ENCODE data around the gene GRK4. TPM values are rescaled to one million over a fixed set of nuclear protein-coding genes. Genes with fewer than 3 reads are reported as not detected.

GRK4 gene
- total RNA-seq, 1 experiment from 2014 or later = 3.7 TPM

DNA sequence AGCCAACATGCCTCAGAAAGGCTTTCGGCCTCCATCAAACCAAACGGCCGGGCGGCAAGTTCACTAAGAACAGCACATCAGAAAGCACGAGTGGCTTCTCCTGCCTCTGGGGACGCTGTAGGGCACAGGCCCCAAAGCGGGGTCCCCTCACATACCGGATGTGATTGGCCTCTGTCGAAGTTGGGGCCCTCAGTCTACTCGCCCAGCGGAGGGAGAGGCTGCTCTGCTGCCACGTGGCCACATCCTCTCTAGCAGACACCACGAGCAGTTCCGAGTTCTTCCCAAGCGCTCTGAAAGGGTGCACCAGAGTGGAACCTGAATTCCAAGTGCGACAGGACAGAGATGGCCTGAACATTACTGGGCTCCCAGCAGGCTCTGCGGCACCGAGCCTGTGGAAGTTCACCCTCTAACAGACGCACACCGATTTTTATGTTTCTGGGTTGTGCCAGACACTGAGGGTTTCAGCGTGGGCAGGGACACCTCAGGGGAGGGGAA, 21.3 kb upstream of the GRK4 start:
- DNase-seq (no peak), ATAC-seq (no peak)
- intact Hi-C loops (cut with micrococcal nuclease) = no loop called here
- no peak overlapping the region for H3K9ac ChIP-seq (ENCODE audit: low read length)
- no peaks in the 10 kb centered on the region for H3K9me3 ChIP-seq (ENCODE audit: low read length)
- H3K4me3 ChIP-seq (ENCODE audit: low read length) = no peak overlapping the region
- ChIA-PET POLR2A (ENCODE audit: unreplicated experiment) (no interaction called here), CTCF (no interaction called here)
- no peak overlapping the region for H3K4me2 ChIP-seq (ENCODE audit: low read length)
- H3F3A ChIP-seq (ENCODE audit: low read length, unreplicated experiment) = no peaks in the 10 kb centered on the region
- peaks cover 29% of the 10 kb centered on the region for H3K36me3 ChIP-seq (ENCODE audit: low read depth, low read length)
- H3K27ac ChIP-seq (ENCODE audit: low read length) = no peak overlapping the region
- no peaks in the 10 kb centered on the region for H3K27me3 ChIP-seq (ENCODE audit: low read length)
- no peaks in the 10 kb centered on the region for H3K9me2 ChIP-seq (replicated peaks; ENCODE audit: low read length)
- no TSS peak for BruUV-seq (replicated peaks)
- TF ChIP-seq EZH2 (IDR thresholded peaks at IDR 0.05; ENCODE audit: low read length, unreplicated experiment) = no peak
- TF ChIP-seq, protein P1, sequence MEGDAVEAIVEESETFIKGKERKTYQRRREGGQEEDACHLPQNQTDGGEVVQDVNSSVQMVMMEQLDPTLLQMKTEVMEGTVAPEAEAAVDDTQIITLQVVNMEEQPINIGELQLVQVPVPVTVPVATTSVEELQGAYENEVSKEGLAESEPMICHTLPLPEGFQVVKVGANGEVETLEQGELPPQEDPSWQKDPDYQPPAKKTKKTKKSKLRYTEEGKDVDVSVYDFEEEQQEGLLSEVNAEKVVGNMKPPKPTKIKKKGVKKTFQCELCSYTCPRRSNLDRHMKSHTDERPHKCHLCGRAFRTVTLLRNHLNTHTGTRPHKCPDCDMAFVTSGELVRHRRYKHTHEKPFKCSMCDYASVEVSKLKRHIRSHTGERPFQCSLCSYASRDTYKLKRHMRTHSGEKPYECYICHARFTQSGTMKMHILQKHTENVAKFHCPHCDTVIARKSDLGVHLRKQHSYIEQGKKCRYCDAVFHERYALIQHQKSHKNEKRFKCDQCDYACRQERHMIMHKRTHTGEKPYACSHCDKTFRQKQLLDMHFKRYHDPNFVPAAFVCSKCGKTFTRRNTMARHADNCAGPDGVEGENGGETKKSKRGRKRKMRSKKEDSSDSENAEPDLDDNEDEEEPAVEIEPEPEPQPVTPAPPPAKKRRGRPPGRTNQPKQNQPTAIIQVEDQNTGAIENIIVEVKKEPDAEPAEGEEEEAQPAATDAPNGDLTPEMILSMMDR (conservative IDR thresholded peaks at IDR 0.05; ENCODE audit: low read depth, low read length) = no peak
- TF ChIP-seq EZH2phosphoT487 (IDR thresholded peaks at IDR 0.05; ENCODE audit: borderline replicate concordance, low read length) = no peak
- peaks cover 10% of the 10 kb centered on the region for H3K4me1 ChIP-seq (ENCODE audit: insufficient read depth, low read length)
- peaks cover 2% of the 10 kb centered on the region; the same call in 1 of the 2 replicates for H4K20me1 ChIP-seq (ENCODE audit: low read length)
- no peak overlapping the region for H2AFZ ChIP-seq (ENCODE audit: low read length)
- H3K79me2 ChIP-seq (ENCODE audit: low read length) = no peaks in the 10 kb centered on the region

DNA sequence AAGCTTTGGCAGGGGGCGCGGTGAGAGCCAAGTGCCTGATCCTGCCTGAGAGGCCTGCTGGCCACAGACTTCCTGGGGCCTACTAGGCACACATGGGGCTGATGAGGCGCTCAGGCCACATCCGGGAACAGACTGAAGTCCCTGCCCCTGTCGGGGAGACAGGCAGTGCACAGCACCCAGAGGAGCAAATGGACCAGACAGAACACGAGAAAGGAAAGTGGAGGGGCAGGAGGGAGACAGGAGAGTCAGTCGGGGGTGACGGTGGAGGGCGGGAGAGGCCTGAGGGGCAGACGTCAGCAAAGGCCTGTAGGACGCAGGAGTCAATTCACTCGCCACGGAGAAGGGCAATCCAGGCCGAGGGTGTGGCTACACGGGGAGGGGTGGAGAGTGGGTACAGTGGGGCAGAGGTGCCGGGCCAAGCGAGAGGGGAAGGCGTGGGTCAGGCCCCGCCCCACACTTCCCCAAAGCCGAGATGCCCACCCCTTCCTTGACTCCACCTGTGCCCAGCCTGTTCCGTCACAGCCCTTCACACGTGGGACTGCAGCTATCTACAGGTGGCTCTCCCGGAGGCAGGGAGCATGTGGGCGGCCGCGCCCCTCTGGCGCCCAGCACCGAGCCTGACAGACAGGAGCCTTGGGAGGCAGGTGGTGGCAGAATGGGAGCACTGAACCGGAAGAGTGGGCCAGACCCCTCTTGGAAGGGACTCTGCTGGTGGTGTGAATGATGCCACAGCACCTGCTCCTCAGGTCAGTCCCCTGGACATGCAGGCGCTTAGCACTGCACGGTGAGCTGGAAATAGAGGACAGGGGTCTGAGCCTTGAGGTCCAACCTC, 20.6 kb upstream of the GRK4 start:
- BruUV-seq (replicated peaks) = no TSS peak
- ATAC-seq = no peak; the same call in 1 of the 2 replicates
- Histone ChIP-seq H3K27ac (ENCODE audit: low read length) (no peak overlapping the region), H3K4me2 (ENCODE audit: low read length) (no peak overlapping the region), H3K4me3 (ENCODE audit: low read length) (no peak overlapping the region), H2AFZ (ENCODE audit: low read length) (no peak overlapping the region), H3K4me1 (ENCODE audit: insufficient read depth, low read length) (peaks cover 3% of the 10 kb centered on the region), H3K9ac (ENCODE audit: low read length) (no peak overlapping the region), H3K27me3 (ENCODE audit: low read length) (no peaks in the 10 kb centered on the region), H4K20me1 (ENCODE audit: low read length) (no peaks in the 10 kb centered on the region), H3K79me2 (ENCODE audit: low read length) (no peaks in the 10 kb centered on the region), H3F3A (ENCODE audit: low read length, unreplicated experiment) (no peaks in the 10 kb centered on the region), H3K9me3 (ENCODE audit: low read length) (no peaks in the 10 kb centered on the region), H3K36me3 (ENCODE audit: low read depth, low read length) (peaks cover 33% of the 10 kb centered on the region), H3K9me2 (replicated peaks; ENCODE audit: low read length) (no peaks in the 10 kb centered on the region)
- no peak for DNase-seq
- intact Hi-C loops (cut with micrococcal nuclease) = no loop called here
- TF ChIP-seq EZH2phosphoT487 (IDR thresholded peaks at IDR 0.05; ENCODE audit: borderline replicate concordance, low read length) = no peak
- TF ChIP-seq, protein P1 (conservative IDR thresholded peaks at IDR 0.05; ENCODE audit: low read depth, low read length) = no peak
- no peak for TF ChIP-seq EZH2 (IDR thresholded peaks at IDR 0.05; ENCODE audit: low read length, unreplicated experiment)
- POLR2A ChIA-PET (ENCODE audit: unreplicated experiment) = no interaction called here
- CTCF ChIA-PET = no interaction called here

All from PC-3 (cell line).